Measurements from ENCODE around the gene SMG6.
"Not testable (repeated sequence)": the region's sequence is repeated elsewhere in the genome, so short reads cannot be mapped to it uniquely, and the experiment has no call there.

SMG6 gene

GRCh38 chr17:2202996-2203575 is 100.5 kb downstream of the SMG6 start:
- DNase-seq (ENCODE audit: low spot score): no peak

DNA sequence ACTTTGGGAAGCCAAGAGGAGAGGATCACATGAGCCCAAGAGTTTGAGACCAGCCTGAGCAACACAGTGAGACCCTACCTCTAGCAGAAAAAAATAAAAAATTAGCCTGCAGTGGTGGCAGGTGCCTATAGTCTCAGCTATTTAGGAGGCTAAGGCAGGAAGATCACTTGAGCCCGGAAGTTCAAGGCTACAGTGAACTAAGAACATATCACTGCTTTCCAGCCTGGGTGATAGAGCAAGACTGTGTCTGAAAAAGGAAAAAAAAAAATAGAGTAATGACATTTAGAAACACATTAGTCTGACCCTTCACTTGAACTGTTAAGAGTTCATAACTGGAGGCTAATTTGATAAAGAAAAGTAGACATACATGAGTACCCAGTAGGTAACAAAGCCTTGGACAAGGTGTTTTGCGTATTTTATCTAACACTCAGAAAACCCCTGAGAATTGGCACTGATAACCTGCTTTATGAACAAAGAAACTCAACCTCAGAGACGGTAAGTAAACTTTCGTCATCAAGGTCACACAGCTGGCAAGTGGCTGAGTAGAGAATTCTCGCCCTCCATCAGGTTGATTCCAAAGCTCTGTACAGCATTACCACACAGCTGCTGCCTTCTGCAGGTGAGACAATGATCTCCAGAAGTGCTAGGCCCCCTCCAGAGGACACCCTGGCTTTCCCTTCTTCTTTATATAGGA is 101.1 kb downstream of the SMG6 start:
- no peak for DNase-seq (ENCODE audit: low spot score)

DNA sequence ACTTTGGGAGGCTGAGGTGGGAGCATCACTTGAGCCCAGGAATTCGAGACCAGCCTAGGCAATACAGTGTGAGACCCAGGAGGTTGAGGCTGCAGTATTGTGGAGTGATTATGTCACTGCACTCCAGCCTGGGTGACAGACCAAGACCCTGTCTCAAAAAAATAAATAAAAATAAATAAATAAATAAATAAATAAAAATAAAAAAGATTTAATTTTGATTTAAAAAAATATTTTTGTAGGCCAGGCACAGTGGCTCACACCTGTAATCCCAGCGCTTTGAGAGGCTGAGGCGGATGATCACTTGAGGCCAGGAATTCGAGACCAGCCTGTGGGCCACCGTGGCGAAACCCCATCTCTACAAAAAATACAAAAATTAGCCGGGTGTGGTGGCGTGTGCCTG is 104.2 kb downstream of the SMG6 start:
- DNase-seq (ENCODE audit: low spot score): not testable (repeated sequence)

- DNase-seq (ENCODE audit: low spot score): no peak
These were observed 104.7 kb downstream of the SMG6 start for GRCh38 chr17:2198927-2199326.

DNA sequence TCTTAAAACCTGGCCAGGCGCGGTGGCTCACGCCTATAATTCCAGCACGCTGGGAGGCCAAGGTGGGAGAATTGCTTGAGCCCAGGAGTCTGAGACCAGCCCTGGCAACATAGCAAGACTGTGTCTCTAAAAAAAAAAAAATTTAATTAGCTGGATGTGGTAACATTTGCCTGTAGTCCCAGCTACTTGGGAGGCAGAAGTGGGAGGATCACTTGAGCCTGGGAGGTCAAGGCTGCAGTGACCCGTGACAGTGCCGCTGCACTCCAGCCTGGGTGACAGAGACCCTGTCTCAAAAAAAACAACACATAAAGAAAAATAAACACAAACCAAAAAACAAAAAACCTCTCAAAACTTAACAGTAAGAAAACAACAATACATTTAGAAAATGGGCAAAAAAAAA is 106.3 kb downstream of the SMG6 start:
- DNase-seq (ENCODE audit: low spot score): no peak

- no peak for DNase-seq (ENCODE audit: low spot score)
These were observed 107.9 kb downstream of the SMG6 start for GRCh38 chr17:2195729-2196128.

GRCh38 chr17:2194889-2195335 is 108.7 kb downstream of the SMG6 start:
- DNase-seq (ENCODE audit: low spot score): no peak

DNA sequence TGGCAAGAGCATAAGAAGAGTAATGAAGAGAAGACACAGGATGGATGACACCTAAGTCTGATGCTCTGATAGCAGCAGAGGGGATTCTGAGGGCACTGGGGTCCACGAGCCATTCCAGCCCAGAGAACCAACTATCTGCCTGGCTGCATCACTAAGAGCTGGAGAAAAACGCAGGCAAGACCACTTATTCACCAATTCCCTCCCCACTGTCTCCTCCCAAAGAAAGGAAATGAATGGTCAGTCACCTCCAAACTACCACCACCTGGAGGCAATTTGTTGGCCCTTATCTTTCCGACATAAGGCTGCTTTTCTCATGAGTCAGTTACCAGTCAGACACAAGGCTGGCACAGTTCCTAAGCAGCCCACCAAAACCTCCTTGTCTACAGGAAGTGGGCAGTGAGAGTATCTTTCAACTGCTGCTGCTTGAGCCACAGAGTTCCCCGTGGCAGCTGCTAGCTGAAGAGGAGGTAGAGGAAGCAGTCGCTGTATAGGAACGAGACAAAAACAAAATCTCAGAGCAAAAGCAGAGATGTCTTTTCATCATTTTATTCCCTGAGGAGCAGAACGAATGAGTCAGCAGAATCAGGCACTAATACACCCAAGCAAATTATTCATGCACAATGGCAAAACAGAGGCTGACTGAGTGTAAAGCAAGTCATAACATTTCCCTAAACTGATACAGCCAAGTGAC is 111.1 kb downstream of the SMG6 start:
- DNase-seq (ENCODE audit: low spot score): no peak

GRCh38 chr17:2191785-2192184 is 111.8 kb downstream of the SMG6 start:
- DNase-seq (ENCODE audit: low spot score): no peak

GRCh38 chr17:2191227-2191626 is 112.4 kb downstream of the SMG6 start:
- no peak for DNase-seq (ENCODE audit: low spot score)

DNA sequence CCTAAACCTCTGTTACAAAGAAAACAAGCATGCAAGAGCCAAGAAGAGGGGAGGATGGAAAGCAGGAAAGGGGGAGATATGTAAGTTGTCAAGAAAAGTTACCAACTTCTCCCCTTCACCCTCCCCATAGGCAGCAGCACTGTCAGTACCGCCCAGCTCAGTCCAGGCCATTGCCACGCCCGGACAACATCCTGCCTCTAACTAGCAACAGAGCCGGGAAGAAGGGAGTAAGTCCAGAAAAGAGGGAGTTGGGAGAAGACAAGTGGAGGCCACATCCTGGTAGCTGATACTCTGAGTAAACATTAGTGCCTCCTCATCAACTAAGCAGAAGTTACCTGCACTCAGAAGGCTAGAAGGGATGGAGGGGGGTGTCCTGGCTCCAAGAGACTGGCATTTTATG is 113.6 kb downstream of the SMG6 start:
- DNase-seq (ENCODE audit: low spot score): no peak

DNA sequence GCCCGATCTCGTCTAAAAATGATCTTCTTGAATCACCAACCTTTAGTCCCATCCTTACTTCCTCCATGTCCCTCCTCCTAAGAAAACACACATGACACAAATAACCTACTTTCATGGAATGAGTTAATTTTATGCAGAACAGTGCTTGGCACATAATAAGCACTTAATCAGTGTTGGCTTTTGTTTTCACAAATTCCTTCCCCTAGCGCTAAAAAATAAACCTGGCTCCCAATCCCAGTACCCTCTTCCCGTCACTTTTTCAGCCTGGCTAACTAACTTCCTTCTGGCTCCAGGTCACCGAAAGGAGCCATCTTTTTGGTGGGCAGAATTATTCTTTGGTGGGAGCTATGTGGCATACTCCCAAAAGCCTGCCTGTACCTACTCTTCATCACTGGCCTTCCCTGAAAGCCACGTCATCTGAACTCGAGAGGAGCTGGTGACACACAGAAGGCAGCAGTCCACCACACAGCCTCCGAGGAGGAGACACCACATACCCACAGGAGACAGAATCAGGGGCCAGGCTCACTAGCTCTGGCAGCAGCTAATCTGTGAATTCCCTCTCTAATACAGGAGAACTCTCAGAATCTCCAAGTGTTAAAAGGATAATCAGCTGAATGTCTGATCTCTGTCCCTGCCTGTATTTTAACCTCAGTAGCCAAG is 114.5 kb downstream of the SMG6 start:
- DNase-seq (ENCODE audit: low spot score): no peak

DNA sequence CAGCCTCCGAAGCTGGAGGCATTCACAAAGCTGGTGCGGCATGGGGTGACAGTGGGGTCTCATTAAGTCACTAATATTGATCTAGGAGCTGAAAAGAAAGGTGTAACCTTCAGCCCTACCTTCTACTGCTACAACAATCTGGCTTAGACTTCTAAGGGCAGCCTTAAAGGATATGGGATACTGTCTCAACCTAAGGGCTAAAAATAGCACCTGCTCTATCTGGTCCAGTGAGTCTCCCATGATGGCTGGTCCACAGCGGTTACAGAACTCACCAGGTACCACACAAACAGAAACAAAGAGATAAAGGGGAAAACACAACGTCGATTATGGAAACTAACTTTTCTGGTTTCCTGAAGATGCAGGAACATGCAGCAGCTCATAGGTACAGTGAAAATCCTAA is 115.8 kb downstream of the SMG6 start:
- no peak for DNase-seq (ENCODE audit: low spot score)

GRCh38 chr17:2186937-2187336 is 116.6 kb downstream of the SMG6 start:
- DNase-seq (ENCODE audit: low spot score): no peak

DNA sequence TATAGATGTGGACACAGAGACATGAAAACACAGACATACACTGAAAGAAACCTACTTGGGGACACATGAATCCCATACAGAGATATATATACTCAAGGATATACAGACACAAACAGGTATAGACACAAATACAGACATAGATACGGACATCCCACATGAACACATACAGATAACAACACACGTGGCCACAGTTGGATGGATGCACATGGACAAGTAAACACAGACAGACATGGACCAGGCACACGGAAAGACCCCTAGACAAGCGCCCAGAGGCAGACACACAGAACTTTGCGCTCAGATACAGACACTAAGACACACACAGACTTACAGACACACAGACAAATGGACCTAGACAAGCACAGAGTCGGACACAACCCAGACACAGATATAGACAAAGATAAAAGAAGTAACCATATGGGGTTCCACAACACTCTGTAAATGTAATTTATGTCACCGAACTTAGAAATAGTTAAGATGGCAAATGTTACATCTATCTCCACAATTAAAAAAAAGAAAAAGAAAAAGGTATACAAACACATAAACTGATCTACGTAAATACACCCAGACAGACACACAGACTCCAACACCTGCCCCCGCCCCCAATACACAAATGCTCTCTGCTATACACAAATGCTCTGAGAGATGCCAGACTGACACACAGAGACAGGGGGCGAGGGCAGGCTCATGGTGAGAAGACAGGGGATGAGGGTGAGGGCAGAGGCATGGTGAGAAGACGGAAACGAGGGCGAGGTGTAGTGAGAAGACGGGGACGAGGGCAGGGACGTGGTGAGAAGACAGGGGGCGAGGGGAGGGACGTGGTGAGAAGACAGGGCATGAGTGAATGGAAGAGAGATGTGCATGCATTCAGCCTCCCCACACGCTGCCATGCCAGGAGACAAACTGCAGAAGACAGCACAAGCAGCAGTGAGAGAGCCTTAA is 118.3 kb downstream of the SMG6 start:
- DNase-seq (ENCODE audit: low spot score): no peak

- no peak for DNase-seq (ENCODE audit: low spot score)
These were observed 120.2 kb downstream of the SMG6 start for GRCh38 chr17:2183346-2183745.

DNA sequence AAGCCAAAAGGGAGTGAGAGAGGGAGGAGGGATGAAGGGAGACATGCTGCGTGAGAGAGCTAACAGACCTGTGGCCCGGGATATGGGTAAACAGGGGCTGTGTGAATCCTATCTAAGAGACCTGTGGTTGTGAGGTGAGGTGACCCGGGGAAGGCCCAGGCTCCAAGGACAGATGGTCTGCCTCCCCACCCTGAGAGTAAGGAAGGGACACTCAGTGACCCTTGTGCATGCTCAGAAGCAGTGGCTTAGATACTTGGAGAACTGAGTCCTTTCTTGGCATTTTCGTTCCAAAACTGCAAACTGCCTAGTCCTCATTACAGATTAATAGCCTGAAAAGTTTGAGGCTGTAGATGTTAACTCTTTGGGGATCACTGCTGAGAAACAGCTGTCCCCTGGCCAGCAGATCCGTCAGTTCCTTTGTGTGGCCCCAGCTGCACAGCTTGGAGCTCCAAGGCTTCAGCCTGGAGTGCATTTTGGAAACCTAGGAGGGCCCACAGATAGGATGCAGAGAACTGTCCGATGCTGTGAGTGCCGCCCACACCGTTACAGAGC is 121.6 kb downstream of the SMG6 start:
- DNase-seq (ENCODE audit: low spot score): no peak

GRCh38 chr17:2181206-2181896 is 122.2 kb downstream of the SMG6 start:
- no peak for DNase-seq (ENCODE audit: low spot score)

DNA sequence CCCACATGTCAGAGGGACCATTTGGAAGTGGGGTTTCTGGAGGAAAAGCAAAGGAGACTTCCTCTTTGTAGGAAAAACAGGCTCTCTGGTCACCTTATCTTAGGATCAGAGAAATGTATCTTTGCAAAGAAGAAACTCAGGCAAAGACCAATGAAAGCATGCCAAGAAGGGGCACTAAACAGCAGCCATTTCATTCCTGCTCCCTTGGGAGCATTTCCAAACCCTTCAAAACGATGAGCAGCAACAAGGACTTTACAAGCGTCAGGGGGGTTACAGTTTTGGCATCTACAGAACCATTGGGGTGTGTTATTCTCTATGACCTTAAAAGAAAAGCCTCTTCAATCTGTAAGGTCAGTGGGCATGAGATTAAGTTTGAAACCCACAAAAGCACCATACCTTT is 122.8 kb downstream of the SMG6 start:
- no peak for DNase-seq (ENCODE audit: low spot score)

GRCh38 chr17:2179615-2180295 is 123.8 kb downstream of the SMG6 start:
- DNase-seq (ENCODE audit: low spot score): no peak

Measured in LoVo (cell line).